Measurements from ENCODE around the gene RGS5. TPM values are rescaled to one million over a fixed set of nuclear protein-coding genes. Genes with fewer than 3 reads are reported as not detected.

RGS5 gene
- total and polyA plus RNA-seq, 2 donors from 2014 or later, result 60.5 to 359 TPM

- Histone ChIP-seq H3K27ac (ENCODE audit: low read depth in 2 of 2, low read length in 2 of 2) (no peak overlapping the region), H3K9ac (ENCODE audit: low read length in 3 of 3) (no peak overlapping the region)
These were observed 34.7 kb downstream of the RGS5 start for GRCh38 chr1:163168053-163168452.

DNA sequence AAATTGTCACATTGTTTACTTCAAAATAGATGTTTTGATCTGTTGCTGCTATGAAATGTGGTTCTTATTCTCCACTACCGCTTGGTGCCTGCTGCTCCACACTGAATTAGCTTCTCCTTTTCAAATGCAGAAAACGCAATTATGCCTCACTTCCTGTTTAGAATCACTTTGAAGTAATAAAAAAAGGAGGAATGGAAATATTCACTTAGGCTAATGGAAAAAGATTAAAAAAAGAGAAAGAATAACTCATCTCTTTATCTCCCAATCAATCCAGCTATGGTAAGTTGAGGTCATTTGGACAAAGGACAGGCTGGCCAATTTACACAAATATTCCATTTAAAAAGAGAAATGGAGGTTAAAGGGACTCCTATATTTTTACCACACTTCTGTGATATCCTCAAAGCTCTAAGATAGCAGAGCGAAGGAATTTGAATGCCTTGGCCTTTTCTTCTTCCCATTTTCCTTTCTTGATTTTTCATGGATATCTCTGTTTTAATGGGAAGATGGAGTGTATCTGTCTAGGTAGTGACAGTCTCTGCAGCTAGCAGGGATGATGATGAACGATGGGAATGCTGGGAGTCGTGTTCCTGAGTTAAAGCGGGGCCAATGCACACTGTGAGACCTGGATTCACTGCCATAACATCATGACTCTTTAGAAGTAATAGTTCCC is 35.7 kb downstream of the RGS5 start:
- DNase-seq (no peak), FAIRE-seq (no peak)
- peaks cover 0 to 6% (median 0%) of the 10 kb centered on the region in 3 donors for H3K4me1 ChIP-seq (ENCODE audit: control insufficient read depth in 2 of 3, insufficient read depth in 2 of 3, low read depth in 1 of 3, low read length in 3 of 3)
- no peak overlapping the region for H3K9ac ChIP-seq (ENCODE audit: low read length in 3 of 3)
- no peaks in the 10 kb centered on the region for H3K36me3 ChIP-seq (ENCODE audit: control insufficient read depth in 2 of 3, insufficient read depth in 3 of 3, low read length in 3 of 3)
- H3K27ac ChIP-seq (ENCODE audit: low read depth in 2 of 2, low read length in 2 of 2), result no peak overlapping the region
- H3K27me3 ChIP-seq (ENCODE audit: control insufficient read depth, insufficient read depth, low read length), result no peaks in the 10 kb centered on the region
- no peaks in the 10 kb centered on the region for H3K9me3 ChIP-seq (ENCODE audit: control insufficient read depth in 2 of 3, insufficient read depth in 1 of 3, low read length in 3 of 3)
- no peak overlapping the region for H3K4me3 ChIP-seq (ENCODE audit: low read length in 3 of 3)
- intact Hi-C loops (cut with DNase I), result no loop called here
- no peak for TF ChIP-seq CTCF (IDR thresholded peaks at IDR 0.05; ENCODE audit: borderline replicate concordance, extremely low read depth, insufficient read depth)

More at GRCh38 chr1:163168053-163168452, 34.7 kb downstream of the RGS5 start:
- peak in 1 of 5 donors; percentile 28 for DNase-seq
- Histone ChIP-seq H3K4me3 (ENCODE audit: low read length in 3 of 3) (no peak overlapping the region), H3K9me3 (ENCODE audit: control insufficient read depth in 2 of 3, insufficient read depth in 1 of 3, low read length in 3 of 3) (no peaks in the 10 kb centered on the region), H3K4me1 (ENCODE audit: control insufficient read depth in 2 of 3, insufficient read depth in 2 of 3, low read depth in 1 of 3, low read length in 3 of 3) (peaks cover 0 to 6% (median 0%) of the 10 kb centered on the region in 3 donors), H3K36me3 (ENCODE audit: control insufficient read depth in 2 of 3, insufficient read depth in 3 of 3, low read length in 3 of 3) (no peaks in the 10 kb centered on the region), H3K27me3 (ENCODE audit: control insufficient read depth, insufficient read depth, low read length) (no peaks in the 10 kb centered on the region)
- TF ChIP-seq CTCF (IDR thresholded peaks at IDR 0.05; ENCODE audit: borderline replicate concordance, extremely low read depth, insufficient read depth), result no peak
- peak; percentile 19 for FAIRE-seq
- intact Hi-C loops (cut with DNase I), result no loop called here

- DNase-seq, result no peak
- no peak overlapping the region for H3K27ac ChIP-seq (ENCODE audit: low read depth in 2 of 2, low read length in 2 of 2)
- no peak for FAIRE-seq
- no peaks in the 10 kb centered on the region for H3K9me3 ChIP-seq (ENCODE audit: control insufficient read depth in 2 of 3, insufficient read depth in 1 of 3, low read length in 3 of 3)
- H3K9ac ChIP-seq (ENCODE audit: low read length in 3 of 3), result no peak overlapping the region
- H3K27me3 ChIP-seq (ENCODE audit: control insufficient read depth, insufficient read depth, low read length), result no peaks in the 10 kb centered on the region
- peaks cover 0 to 3% (median 0%) of the 10 kb centered on the region in 3 donors for H3K4me1 ChIP-seq (ENCODE audit: control insufficient read depth in 2 of 3, insufficient read depth in 2 of 3, low read depth in 1 of 3, low read length in 3 of 3)
- TF ChIP-seq CTCF (IDR thresholded peaks at IDR 0.05; ENCODE audit: borderline replicate concordance, extremely low read depth, insufficient read depth), result no peak
- intact Hi-C loops (cut with DNase I), result no loop called here
- H3K4me3 ChIP-seq (ENCODE audit: low read length in 3 of 3), result no peak overlapping the region
- no peaks in the 10 kb centered on the region for H3K36me3 ChIP-seq (ENCODE audit: control insufficient read depth in 2 of 3, insufficient read depth in 3 of 3, low read length in 3 of 3)
These were observed 37.6 kb downstream of the RGS5 start for GRCh38 chr1:163165119-163165518.
